Large intestine (tissue), 3 donors: ENCODE results near the gene ZNF735. TPM values are rescaled to one million over a fixed set of nuclear protein-coding genes. Genes with fewer than 3 reads are reported as not detected.
"Not testable (repeated sequence)": the region's sequence is repeated elsewhere in the genome, so short reads cannot be mapped to it uniquely, and the experiment has no call there.

Experiments
- DNase-seq, 2 donors: peaks; one replicate each; pipeline versions ENCODE4 v3.0.0 to v3.0.0-alpha.2; 2013
- H3K27ac ChIP-seq: one replicate; pipeline ENCODE4 v1.5.1; 2013; ENCODE audit warnings: low read length
- H3K27me3 ChIP-seq: 2 replicates; pipeline ENCODE4 v1.6.1; 2013; ENCODE audit warnings: low read length; ENCODE audit not compliant: control insufficient read depth, insufficient read depth
- H3K36me3 ChIP-seq: 2 replicates; pipeline ENCODE4 v1.6.1; 2013; ENCODE audit warnings: low read length; ENCODE audit not compliant: control insufficient read depth, insufficient read depth
- H3K4me1 ChIP-seq: one replicate; pipeline ENCODE4 v1.6.1; 2013; ENCODE audit warnings: low read length; ENCODE audit not compliant: control insufficient read depth, insufficient read depth
- H3K4me3 ChIP-seq: one replicate; pipeline ENCODE4 v1.5.1; 2013; ENCODE audit warnings: low read length
- H3K9me3 ChIP-seq: one replicate; pipeline ENCODE4 v1.6.1; 2013; ENCODE audit warnings: mild to moderate bottlenecking, low read depth, low read length, moderate library complexity; ENCODE audit not compliant: control insufficient read depth
- WGBS: methylation state at CpG from one replicate; pipeline ENCODE4 v1.1.5; 2013; ENCODE audit warnings: low lambda C conversion rate; ENCODE audit not compliant: insufficient coverage; 5-methylcytosine and 5-hydroxymethylcytosine counted together
- polyA plus RNA-seq: library from polyadenylated mRNA; unstranded; fragments of 120-200 nt; gene quantifications from one replicate; pipeline ENCODE4 v1.2.1, GENCODE V29; 2013

Gene ZNF735
- polyA plus RNA-seq, 1 donor: not detected

DNA sequence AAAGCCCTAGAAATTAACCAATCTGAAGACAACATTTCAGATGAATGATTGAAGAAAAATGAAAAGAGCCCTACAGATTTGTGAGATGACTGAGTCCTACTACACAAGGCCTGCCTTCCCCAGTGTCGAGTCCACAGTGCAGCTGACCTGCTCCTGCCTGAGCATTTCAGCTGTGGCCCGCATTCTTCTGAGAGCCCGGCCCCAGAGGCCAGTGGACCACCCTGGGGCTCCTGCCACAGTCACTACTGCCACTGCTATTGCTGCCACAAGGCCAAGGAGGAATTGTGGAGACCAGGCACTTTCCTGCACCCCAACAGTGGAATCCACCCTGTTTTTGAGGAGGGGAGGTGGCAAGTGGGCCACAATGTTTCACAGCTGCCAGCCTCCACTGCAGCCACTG lies 19.6 kb upstream of the ZNF735 start:
- H3K27ac ChIP-seq: no peak overlapping the region
- H3K27me3 ChIP-seq: no peaks in the 10 kb centered on the region
- H3K36me3 ChIP-seq: no peaks in the 10 kb centered on the region
- peaks cover 32% of the 10 kb centered on the region for H3K9me3 ChIP-seq
- no CpG with 5 or more reads among the region's 3 CpGs for WGBS
- H3K4me3 ChIP-seq: no peak overlapping the region
- no peaks in the 10 kb centered on the region for H3K4me1 ChIP-seq
- no peak for DNase-seq

DNA sequence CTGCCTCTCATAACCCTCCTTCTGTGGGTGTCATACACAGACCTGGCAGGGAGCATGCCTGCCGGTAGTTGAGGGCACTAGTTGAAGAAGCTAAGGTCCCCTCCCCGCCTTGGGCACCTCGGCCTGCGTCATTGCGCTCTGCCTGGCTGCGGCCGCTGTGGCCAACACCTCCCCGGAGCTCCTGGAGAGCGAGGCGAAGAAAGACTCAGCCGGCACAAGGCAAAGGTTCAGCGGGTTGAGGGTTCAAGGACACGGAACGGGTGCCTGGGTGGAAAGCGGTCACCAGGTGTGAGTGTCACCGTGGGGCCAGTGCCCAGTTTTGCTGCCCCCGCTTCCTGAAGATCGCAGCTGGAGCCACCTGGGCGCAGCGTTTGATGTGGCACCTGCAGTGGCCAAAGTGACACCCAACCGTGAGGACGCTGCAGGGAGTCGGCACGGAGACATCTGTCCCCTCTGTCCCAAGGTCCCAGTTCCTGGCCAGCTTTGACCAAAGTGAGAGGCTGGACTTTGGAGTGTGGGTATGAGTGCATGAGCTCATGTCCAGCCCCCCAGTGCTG lies 14.8 kb upstream of the ZNF735 start:
- peaks cover 23% of the 10 kb centered on the region for H3K9me3 ChIP-seq
- no CpG with 5 or more reads among the region's 24 CpGs for WGBS

GRCh38 chr7:64192775-64193174 lies 14.2 kb upstream of the ZNF735 start:
- no peak overlapping the region for H3K27ac ChIP-seq
- no peaks in the 10 kb centered on the region for H3K36me3 ChIP-seq
- H3K4me3 ChIP-seq: no peak overlapping the region
- H3K9me3 ChIP-seq: peaks cover 18% of the 10 kb centered on the region
- no peaks in the 10 kb centered on the region for H3K27me3 ChIP-seq
- DNase-seq: no peak
- no CpG with 5 or more reads among the region's 8 CpGs for WGBS
- no peaks in the 10 kb centered on the region for H3K4me1 ChIP-seq

More for the DNA sequence above, 14.8 kb upstream of the ZNF735 start:
- no peaks in the 10 kb centered on the region for H3K27me3 ChIP-seq
- H3K4me1 ChIP-seq: no peaks in the 10 kb centered on the region
- no peak for DNase-seq
- H3K36me3 ChIP-seq: no peaks in the 10 kb centered on the region
- no peak overlapping the region for H3K27ac ChIP-seq
- no peak overlapping the region for H3K4me3 ChIP-seq

GRCh38 chr7:64219710-64220298 lies 12.8 kb downstream of the ZNF735 start:
- DNase-seq, H3K4me3 ChIP-seq, H3K4me1 ChIP-seq, H3K27ac ChIP-seq, H3K27me3 ChIP-seq, H3K36me3 ChIP-seq: not testable (repeated sequence)
- WGBS: no CpG with 5 or more reads among the region's 5 CpGs
- peaks cover 11% of the 10 kb centered on the region for H3K9me3 ChIP-seq

DNA sequence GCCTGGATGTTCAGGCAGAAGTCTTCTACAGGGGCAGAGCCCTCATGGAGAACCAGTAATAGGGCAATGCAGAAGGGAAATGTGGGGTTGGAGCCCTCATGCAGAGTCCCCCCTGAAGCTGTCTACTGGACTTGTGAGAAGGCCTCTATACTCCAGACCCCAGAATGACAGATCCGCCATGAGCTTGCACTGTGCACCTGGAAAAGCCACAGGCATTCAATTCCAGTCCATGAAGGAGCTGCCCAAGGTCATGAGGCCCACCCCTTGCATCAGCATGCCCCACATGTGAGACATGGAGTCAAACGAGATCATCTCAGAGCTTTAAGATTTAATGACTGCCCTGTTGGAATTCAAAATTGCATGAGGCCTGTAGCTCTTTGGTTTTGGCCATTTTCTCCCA lies 16.4 kb downstream of the ZNF735 start:
- DNase-seq: no peak
- Histone ChIP-seq H3K4me3 (no peak overlapping the region), H3K27ac (no peak overlapping the region), H3K4me1 (no peaks in the 10 kb centered on the region), H3K9me3 (peaks cover 3% of the 10 kb centered on the region), H3K27me3 (no peaks in the 10 kb centered on the region), H3K36me3 (no peaks in the 10 kb centered on the region)
- WGBS: no CpG with 5 or more reads among the region's 2 CpGs

GRCh38 chr7:64228174-64228573 lies 21.2 kb downstream of the ZNF735 start, which contains the start of gene ZNF679:
Gene ZNF679, plus strand, starts transcription at chr7:64228474. Its CDS starts 20,644 bp downstream, at chr7:64249118.
- no CpG with 5 or more reads among the region's 1 CpG for WGBS
- not testable (repeated sequence) for H3K27me3 ChIP-seq, H3K4me3 ChIP-seq, DNase-seq, H3K27ac ChIP-seq, H3K4me1 ChIP-seq, H3K36me3 ChIP-seq, H3K9me3 ChIP-seq

DNA sequence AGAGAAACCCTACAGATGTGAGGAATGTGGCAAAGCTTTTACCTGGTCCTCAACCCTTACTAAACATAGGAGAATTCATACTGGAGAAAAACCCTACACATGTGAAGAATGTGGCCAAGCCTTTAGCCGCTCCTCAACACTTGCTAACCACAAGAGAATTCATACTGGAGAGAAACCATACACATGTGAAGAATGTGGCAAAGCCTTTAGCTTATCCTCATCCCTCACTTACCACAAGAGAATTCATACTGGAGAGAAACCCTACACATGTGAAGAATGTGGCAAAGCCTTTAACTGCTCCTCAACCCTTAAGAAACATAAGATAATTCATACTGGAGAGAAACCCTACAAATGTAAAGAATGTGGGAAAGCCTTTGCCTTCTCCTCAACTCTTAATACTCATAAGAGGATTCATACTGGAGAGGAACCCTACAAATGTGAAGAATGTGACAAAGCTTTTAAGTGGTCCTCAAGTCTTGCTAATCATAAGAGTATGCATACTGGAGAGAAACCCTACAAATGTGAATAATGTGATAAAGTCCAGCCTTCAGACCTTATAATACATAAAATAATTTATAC lies 59.4 kb downstream of the ZNF735 start:
- no peak for DNase-seq
- WGBS: no CpG with 5 or more reads among the region's 1 CpG
- H3K36me3 ChIP-seq: no peaks in the 10 kb centered on the region
- no peaks in the 10 kb centered on the region for H3K4me1 ChIP-seq
- no peaks in the 10 kb centered on the region for H3K27me3 ChIP-seq
- no peak overlapping the region for H3K4me3 ChIP-seq
- no peaks in the 10 kb centered on the region for H3K9me3 ChIP-seq
- no peak overlapping the region for H3K27ac ChIP-seq

Other genes with a start within 250 kb of the ZNF735 start
- not detected for gene ZNF722, start 208.4 kb upstream of the ZNF735 start, polyA plus RNA-seq
- gene ZNF727, start 161.8 kb upstream of the ZNF735 start, polyA plus RNA-seq: 0.34 TPM
- not detected for gene ZNF679, start 21.3 kb downstream of the ZNF735 start, polyA plus RNA-seq
- 13.0 TPM for gene ZNF736, start 106.8 kb downstream of the ZNF735 start, polyA plus RNA-seq